Measurements from ENCODE around the gene PPME1.

The PPME1 gene

GRCh38 chr11:74162681-74163467 lies 8.2 kb upstream of the PPME1 start:
- no peak for DNase-seq

GRCh38 chr11:74168838-74169237 lies 2.3 kb upstream of the PPME1 start:
- no peak for DNase-seq

- no peak for DNase-seq
Observed at GRCh38 chr11:74169738-74170458, 1.2 kb upstream of the PPME1 start.

- DNase-seq: no peak
Observed at GRCh38 chr11:74171630-74171968, 510 bp downstream of the PPME1 start.

GRCh38 chr11:74171997-74172396 lies 908 bp downstream of the PPME1 start:
- no peak for DNase-seq

GRCh38 chr11:74175920-74176319 lies 4.8 kb downstream of the PPME1 start:
- no peak for DNase-seq

GRCh38 chr11:74179234-74180052 lies 8.4 kb downstream of the PPME1 start:
- DNase-seq: no peak

- no peak for DNase-seq
Observed at GRCh38 chr11:74182635-74183034, 11.5 kb downstream of the PPME1 start.

- DNase-seq: no peak
Observed at GRCh38 chr11:74185285-74185684, 14.2 kb downstream of the PPME1 start.

- DNase-seq: no peak
Observed at GRCh38 chr11:74185695-74186094, 14.6 kb downstream of the PPME1 start.

- DNase-seq: no peak
Observed at GRCh38 chr11:74195828-74196227, 24.7 kb downstream of the PPME1 start.

- DNase-seq: no peak
Observed at GRCh38 chr11:74196781-74197486, 25.8 kb downstream of the PPME1 start.

GRCh38 chr11:74203966-74204365 lies 32.9 kb downstream of the PPME1 start:
- no peak for DNase-seq

- no peak for DNase-seq
Observed at GRCh38 chr11:74204701-74205100, 33.6 kb downstream of the PPME1 start.

GRCh38 chr11:74205181-74205580 lies 34.1 kb downstream of the PPME1 start:
- no peak for DNase-seq

- DNase-seq: no peak
Observed at GRCh38 chr11:74206746-74207145, 35.7 kb downstream of the PPME1 start.

GRCh38 chr11:74208507-74208906 lies 37.4 kb downstream of the PPME1 start:
- no peak for DNase-seq

- DNase-seq: no peak
Observed at GRCh38 chr11:74212533-74212932, 41.4 kb downstream of the PPME1 start.

- no peak for DNase-seq
Observed at GRCh38 chr11:74220376-74220775, 49.3 kb downstream of the PPME1 start.

GRCh38 chr11:74221816-74222215 lies 50.7 kb downstream of the PPME1 start:
- no peak for DNase-seq

GRCh38 chr11:74225565-74225964 lies 54.5 kb downstream of the PPME1 start:
- DNase-seq: no peak

GRCh38 chr11:74226907-74227306 lies 55.8 kb downstream of the PPME1 start:
- DNase-seq: no peak

Measured in bone marrow (tissue), 2 donors.